Tibial artery (tissue), 4 donors: ENCODE data around the gene TRIP11.

Experiments
- DNase-seq, 2 donors: peaks; one replicate each; pipeline ENCODE4 v3.0.0-alpha.2; 2019
- H3K27ac ChIP-seq, 2 donors: fragments of 200-600 bp; sonication (generic) in 1 of 2; 1 replicate in 1 of 2; 2 replicates in 1 of 2; pipeline ENCODE4 v1.5.1; 2018 to 2019; ENCODE audit warnings: mild to moderate bottlenecking in 1 of 2
- H3K27me3 ChIP-seq, 2 donors: fragments of 200-600 bp; sonication (generic) in 1 of 2; one replicate each; pipeline versions ENCODE4 v1.5.1 to v1.6.0; 2016 to 2019
- H3K36me3 ChIP-seq, 3 donors: fragments of 200-600 bp; sonication (generic) in 2 of 3; one replicate each; pipeline ENCODE4 v1.5.1; 2016 to 2019; ENCODE audit warnings: mild to moderate bottlenecking in 2 of 3
- H3K4me1 ChIP-seq, 4 donors: fragments of 200-600 bp; sonication (generic) in 2 of 4; 1 replicate in 3 of 4; 2 replicates in 1 of 4; pipeline ENCODE4 v1.5.1; 2016 to 2019
- H3K4me3 ChIP-seq, 2 donors: fragments of 200-600 bp; sonication (generic) in 1 of 2; 1 replicate in 1 of 2; 2 replicates in 1 of 2; pipeline ENCODE4 v1.5.1; 2018 to 2019; ENCODE audit warnings: mild to moderate bottlenecking in 2 of 2
- H3K9me3 ChIP-seq, 3 donors: fragments of 200-600 bp; sonication (generic) in 1 of 3; one replicate each; pipeline ENCODE4 v1.5.1; 2016 to 2019
- CTCF ChIP-seq, 2 experiments: fragments of 200-600 bp in 1 of 2; fragments of 450-650 bp in 1 of 2; IDR thresholded peaks; one replicate each; pipeline ENCODE4 v1.5.1; 2017 to 2019; ENCODE audit warnings: antibody characterized with exemption in 2 of 2, mild to moderate bottlenecking in 1 of 2, moderate library complexity in 1 of 2
- intact Hi-C: fragments of 100-400 bp; cut with DNase I; formaldehyde crosslinking; loops from one replicate; pipeline ENCODE4 v1.15.0; 2023; ENCODE audit warnings: low total_unique reads

TRIP11 gene

GRCh38 chr14:91961297-91962220 is 78.3 kb downstream of the TRIP11 start:
- Histone ChIP-seq H3K4me3 (no peak overlapping the region), H3K27me3 (no peaks in the 10 kb centered on the region), H3K36me3 (peaks cover 0 to 2% (median 0%) of the 10 kb centered on the region in 3 donors), H3K4me1 (no peaks in the 10 kb centered on the region), H3K9me3 (no peaks in the 10 kb centered on the region), H3K27ac (no peak overlapping the region)
- no peak for DNase-seq
- intact Hi-C loops, result no loop called here
- TF ChIP-seq CTCF (IDR thresholded peaks at IDR 0.05), result no peak

- H3K27ac ChIP-seq, result no peak overlapping the region
- intact Hi-C loops, result no loop called here
Observed at GRCh38 chr14:91957876-91958313, 82.0 kb downstream of the TRIP11 start.

GRCh38 chr14:91956616-91957015 is 83.2 kb downstream of the TRIP11 start:
- Histone ChIP-seq H3K27me3 (no peaks in the 10 kb centered on the region), H3K4me1 (peaks cover 0 to 13% (median 0%) of the 10 kb centered on the region in 4 donors), H3K36me3 (no peaks in the 10 kb centered on the region), H3K9me3 (no peaks in the 10 kb centered on the region), H3K4me3 (no peak overlapping the region), H3K27ac (no peak overlapping the region)
- no peak for TF ChIP-seq CTCF (IDR thresholded peaks at IDR 0.05)
- intact Hi-C loops, result no loop called here
- no peak for DNase-seq

More at GRCh38 chr14:91957876-91958313, 82.0 kb downstream of the TRIP11 start:
- no peak for DNase-seq
- Histone ChIP-seq H3K4me3 (no peak overlapping the region), H3K27me3 (no peaks in the 10 kb centered on the region), H3K36me3 (no peaks in the 10 kb centered on the region), H3K9me3 (no peaks in the 10 kb centered on the region), H3K4me1 (peaks cover 0 to 9% (median 0%) of the 10 kb centered on the region in 4 donors)
- TF ChIP-seq CTCF (IDR thresholded peaks at IDR 0.05), result no peak

- no peak for TF ChIP-seq CTCF (IDR thresholded peaks at IDR 0.05)
Observed at GRCh38 chr14:91955168-91955567, 84.7 kb downstream of the TRIP11 start.

DNA sequence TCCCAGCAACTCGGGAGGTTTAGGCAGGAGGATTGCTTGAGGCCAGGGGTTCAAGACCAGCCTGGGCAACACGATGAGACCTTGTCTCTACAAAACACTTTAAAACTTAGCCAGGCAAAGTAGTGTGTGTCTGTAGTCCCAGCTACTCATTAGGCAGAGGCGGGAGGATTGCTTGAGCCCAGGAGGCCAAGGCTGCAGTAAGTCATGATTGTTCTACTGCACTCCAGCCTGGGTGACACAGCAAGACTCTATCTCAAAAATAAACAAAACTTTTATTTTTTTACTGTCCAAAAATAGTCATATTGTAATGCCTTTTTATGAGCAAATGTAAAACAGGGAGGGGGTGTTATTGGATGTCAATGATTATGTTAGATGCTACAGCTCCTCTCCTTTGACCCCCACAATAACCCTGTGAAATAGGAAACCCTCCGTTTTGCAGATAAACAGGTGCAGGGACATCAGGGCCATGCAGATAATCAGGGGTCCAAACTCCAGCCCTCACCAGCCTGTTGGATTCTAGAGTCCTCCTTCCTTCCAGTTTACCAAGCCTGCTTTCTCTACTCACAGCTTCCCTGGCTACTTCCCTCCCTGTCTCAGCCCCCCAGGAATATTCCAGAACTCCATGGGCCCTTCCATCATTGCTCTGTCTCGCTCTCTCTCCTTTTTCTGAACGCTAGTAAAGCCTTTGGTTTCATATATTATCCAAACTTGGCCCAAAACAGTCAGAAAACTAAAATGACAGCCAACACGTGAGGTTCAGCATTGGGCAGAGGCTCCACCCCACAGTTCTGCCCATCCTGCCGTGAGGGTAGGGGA is 86.5 kb downstream of the TRIP11 start:
- no peaks in the 10 kb centered on the region for H3K9me3 ChIP-seq
- H3K4me1 ChIP-seq, result peaks cover 0 to 18% (median under 1%) of the 10 kb centered on the region in 4 donors
- no peaks in the 10 kb centered on the region for H3K36me3 ChIP-seq
- peak overlapping the region in 1 of 2 donors; percentile 30 for H3K27ac ChIP-seq
- intact Hi-C loops, result no loop called here
- no peak overlapping the region for H3K4me3 ChIP-seq
- no peak for TF ChIP-seq CTCF (IDR thresholded peaks at IDR 0.05)
- DNase-seq, result no peak
- H3K27me3 ChIP-seq, result no peaks in the 10 kb centered on the region

More at GRCh38 chr14:91955168-91955567, 84.7 kb downstream of the TRIP11 start:
- no peak for DNase-seq
- Histone ChIP-seq H3K9me3 (no peaks in the 10 kb centered on the region), H3K27me3 (no peaks in the 10 kb centered on the region), H3K36me3 (no peaks in the 10 kb centered on the region), H3K4me3 (no peak overlapping the region), H3K27ac (no peak overlapping the region), H3K4me1 (peaks cover 0 to 13% (median 0%) of the 10 kb centered on the region in 4 donors)
- intact Hi-C loops, result no loop called here
